IPS DF 4.7 (cell line): Measurements from ENCODE around the gene FUT9.

Experiments used
- DNase-seq: peaks from one replicate; pipeline ENCODE4 v3.0.0-alpha.2; 2013; ENCODE audit warnings: low spot score; ENCODE audit errors: extremely low read depth

Gene FUT9

GRCh38 chr6:96066376-96066775 lies 50.6 kb downstream of the FUT9 start:
- no peak for DNase-seq

GRCh38 chr6:96073555-96073954 lies 57.8 kb downstream of the FUT9 start:
- DNase-seq, result no peak

- no peak for DNase-seq
Measured at GRCh38 chr6:96074006-96074405, 58.2 kb downstream of the FUT9 start.

- no peak for DNase-seq
Measured at GRCh38 chr6:96075826-96076225, 60.1 kb downstream of the FUT9 start.

DNA sequence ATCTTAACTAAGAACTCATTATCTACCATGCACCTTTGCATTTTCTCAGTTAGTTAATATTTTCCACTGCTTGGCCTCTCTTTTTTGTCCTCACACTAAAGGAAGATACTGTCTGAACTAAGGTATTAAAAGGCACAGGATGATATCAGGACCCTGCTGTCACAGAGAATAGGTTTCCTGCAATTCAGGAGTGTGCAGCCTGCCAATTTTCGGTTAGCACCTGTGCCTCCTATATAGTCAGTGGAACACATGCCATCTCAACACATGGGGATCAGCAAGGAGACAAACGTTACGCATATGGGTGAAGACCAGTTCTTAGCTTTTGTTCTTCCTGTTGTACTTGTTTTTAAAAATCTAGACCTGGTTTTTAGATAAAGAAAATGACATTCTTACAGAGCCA lies 71.0 kb downstream of the FUT9 start:
- no peak for DNase-seq

DNA sequence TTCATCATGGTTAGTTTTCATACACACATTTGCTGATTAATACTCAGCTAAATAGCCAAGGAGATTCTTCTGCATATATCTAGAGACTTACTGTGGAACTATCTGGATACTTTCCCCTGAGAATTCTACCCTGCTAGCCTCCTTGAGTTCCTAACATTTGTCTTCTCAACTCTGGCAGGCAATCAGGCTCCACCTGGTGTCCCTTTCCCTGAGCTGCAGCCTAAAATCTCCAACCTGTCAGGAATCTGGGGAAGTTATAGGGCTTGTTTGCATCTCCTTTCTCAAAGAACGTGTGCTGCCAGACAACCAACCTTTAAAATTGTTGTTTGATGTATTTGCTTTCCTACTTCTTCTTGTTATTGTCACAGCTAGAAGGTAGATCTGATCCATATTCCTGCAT lies 73.4 kb downstream of the FUT9 start:
- peak; percentile 33 for DNase-seq

DNA sequence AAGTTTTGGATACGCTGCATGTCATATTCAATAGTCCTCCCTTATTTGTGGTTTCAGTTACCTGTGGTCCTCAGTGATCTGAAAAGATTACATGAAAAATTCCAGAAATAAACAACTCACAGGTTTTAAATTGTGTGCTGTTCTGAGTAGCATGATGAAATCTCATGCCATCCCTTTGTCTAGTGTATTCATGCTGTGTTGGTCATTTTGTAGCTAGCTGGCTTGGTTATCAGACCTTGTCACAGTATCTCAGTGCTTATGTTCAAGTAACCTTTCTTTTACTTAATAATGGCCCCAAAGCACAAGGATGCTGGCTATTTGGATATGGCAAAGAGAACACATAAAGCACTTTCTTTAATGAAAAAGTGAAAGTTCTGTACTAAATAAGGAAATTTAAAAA lies 78.3 kb downstream of the FUT9 start:
- DNase-seq, result no peak

GRCh38 chr6:96099069-96099468 lies 83.3 kb downstream of the FUT9 start:
- DNase-seq, result no peak

GRCh38 chr6:96101564-96101963 lies 85.8 kb downstream of the FUT9 start:
- DNase-seq, result no peak

DNA sequence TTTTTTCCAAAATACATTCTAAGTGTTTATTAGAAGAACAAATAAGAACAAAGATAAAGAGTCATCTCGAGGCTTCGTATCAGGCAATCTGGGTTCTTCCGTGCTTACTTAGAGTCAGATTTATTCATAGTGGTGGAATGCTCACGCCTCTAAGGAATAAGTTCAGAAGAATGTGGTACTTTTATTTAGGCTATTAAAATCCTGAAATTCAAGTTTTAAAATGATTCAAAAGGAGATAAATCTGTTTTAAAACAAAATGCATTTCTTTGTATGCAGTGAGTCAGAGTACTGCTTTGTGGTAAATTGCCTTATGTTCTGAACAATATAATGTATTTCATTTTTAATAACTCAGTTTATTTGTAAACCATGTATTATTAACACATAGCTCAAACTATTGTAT lies 89.1 kb downstream of the FUT9 start:
- no peak for DNase-seq

- DNase-seq, result no peak
Measured at GRCh38 chr6:96110878-96111277, 95.1 kb downstream of the FUT9 start.

DNA sequence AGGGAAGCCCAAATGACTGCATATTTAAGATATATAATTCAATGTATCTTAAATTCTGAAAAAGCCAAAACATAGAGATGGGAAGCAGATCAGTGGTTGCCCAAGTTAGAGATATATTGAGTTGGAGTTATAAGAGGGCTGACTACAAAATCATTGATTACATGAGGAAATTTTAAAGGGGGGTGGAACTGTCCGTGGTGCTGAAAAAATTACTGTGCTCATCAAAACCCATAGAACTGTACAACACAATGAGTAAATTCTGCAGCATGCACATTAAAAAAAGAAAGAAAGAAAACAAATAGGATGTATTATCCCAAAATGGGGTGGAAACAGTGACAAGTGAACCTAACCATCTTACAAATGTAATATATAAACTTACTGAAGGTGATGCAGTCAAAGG lies 100.9 kb downstream of the FUT9 start:
- no peak for DNase-seq

DNA sequence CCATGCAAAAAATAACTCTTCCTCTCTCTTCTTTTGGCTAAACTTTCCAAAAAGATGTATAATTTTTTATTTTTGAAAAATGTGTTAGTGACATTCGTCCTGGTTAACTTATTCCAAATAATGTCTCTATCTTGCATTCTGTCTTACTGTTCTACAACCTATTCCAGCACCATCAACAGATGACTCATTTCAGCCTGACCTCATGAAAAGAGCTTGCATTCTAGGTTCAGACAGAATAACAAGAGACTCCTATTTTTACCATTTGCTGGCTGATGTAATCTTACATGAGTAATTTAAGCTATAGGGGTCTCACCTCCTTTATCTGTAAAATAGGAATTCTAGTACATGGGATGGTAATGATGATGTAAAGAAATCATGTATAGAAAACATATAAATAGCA lies 109.0 kb downstream of the FUT9 start:
- DNase-seq, result no peak

- no peak for DNase-seq
Measured at GRCh38 chr6:96138406-96138805, 122.6 kb downstream of the FUT9 start.

- DNase-seq, result no peak
Measured at GRCh38 chr6:96142142-96142541, 126.4 kb downstream of the FUT9 start.

GRCh38 chr6:96150431-96150830 lies 134.7 kb downstream of the FUT9 start:
- no peak for DNase-seq

- DNase-seq, result no peak
Measured at GRCh38 chr6:96151707-96152106, 135.9 kb downstream of the FUT9 start.

DNA sequence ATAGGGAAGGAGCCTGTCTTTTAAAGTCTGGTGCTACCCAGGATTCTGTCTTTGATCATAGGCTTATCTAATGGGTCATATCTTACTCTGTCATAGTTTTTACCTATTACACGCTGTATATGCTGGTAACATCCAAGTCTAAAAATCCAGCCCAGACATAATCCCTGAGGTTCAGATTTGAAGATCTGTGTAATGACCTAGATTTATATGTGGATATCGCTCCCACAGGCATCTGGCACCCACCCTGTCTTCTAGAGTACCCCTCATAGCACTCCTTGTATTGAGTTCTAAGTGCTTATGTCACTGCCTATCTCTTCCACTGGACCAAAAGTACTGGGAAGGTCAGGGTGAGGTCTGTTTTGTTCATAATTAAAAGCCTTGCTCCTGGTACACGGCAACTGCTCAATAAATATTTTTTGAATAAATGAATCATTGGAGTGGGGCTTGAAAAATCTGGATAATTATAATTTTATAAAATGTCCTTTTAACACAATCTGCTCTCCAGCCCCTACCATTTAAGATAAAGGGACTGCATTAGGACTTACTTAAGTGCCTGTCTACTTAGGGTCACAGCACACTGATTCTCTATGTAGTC lies 136.4 kb downstream of the FUT9 start:
- DNase-seq, result no peak

- no peak for DNase-seq
Measured at GRCh38 chr6:96153775-96154174, 138.0 kb downstream of the FUT9 start.

DNA sequence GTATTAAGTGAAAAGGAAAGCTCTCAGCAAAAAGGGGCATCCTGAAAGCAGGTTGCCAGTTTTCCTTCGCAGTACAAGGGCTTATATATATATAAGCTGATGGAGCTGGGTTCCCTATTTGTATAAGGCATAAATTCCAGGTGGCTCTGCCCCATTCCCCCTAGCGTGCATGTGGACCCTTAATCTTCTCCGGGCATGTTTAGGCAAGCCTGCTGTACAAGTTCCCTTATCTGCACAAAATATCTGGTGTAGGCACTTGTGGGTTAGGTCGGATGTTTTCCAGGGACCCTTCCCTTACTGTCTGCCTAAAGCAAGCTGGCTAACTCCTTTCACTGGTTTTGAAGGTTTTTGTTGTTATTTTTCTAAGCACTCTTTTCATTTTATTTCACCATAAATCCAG lies 140.7 kb downstream of the FUT9 start:
- no peak for DNase-seq

DNA sequence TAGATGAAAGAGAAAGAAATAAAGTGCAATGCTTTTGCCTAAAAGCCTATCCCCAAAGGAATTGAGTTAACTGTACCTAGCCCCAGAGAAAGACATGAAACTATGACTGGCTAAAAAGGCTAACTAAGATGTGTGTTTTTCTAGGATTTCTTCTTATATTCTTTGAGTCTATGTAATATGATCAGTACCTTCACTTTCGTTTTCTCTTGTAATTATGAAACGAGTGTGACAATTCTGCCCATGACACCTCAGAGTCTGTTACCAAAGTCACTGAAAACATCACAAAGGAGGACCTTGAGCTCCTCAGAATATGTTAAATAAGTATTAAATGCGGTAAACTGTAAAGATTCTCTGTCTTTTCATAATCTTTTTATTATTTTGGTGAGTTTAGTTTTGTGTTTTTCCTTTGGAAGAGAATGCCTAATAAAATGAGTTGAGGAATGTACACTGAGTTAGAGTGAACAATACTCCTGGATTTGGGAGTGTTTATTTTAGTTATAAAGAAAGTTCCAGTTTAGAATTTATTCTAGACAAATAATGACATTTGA lies 141.3 kb downstream of the FUT9 start:
- no peak for DNase-seq

DNA sequence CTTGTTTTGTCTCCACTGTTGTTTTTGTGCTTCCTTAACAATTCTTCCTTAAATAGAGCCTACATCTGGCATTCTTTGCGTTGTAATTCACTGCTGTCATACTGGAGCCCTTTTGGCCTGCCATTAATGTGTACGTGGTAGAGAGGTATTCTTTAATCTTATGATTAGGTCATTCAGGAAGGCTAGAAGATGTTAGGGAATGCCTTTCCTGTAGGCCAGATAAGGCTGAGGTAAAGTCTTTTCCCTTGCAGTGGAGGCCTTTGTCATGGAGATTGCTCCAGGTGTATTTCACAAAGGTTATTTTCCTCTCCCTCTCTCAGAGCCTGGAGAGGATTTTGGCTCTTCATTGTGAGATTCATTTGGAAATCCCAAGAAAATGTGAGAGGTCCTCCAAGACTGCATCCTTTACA lies 146.9 kb downstream of the FUT9 start:
- DNase-seq, result peak; percentile 81

GRCh38 chr6:96164802-96165201 lies 149.0 kb downstream of the FUT9 start:
- DNase-seq, result no peak

DNA sequence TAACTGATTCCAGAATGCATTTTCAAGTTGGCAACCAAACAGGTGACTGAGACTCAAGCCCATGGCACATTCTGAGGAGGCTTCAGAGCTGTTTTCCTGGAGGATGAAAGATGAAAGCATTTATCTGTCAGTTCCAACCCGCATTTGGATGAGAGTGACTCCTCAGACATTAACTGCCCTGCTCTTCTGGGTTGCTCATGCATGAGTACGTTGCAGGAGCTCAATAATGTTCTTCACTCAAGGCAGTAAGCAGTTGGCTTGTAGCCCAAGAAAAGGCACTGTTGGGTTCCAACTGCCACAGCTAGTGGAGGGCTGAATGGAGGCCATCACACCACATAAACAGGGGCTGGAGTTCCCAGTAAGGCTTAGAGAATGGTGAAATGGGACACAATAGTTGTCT lies 155.3 kb downstream of the FUT9 start:
- no peak for DNase-seq
